CD1c-positive myeloid dendritic cell (primary cell): ENCODE data around the gene GREB1L.
"Not testable (repeated sequence)": the region's sequence is repeated elsewhere in the genome, so short reads cannot be mapped to it uniquely, and the experiment has no call there.

ENCODE experiments used
- DNase-seq: peaks from one replicate; pipeline ENCODE4 v3.0.0-alpha.2; 2016; ENCODE audit errors: extremely low spot score

GREB1L gene

GRCh38 chr18:21242141-21242779 is at the start of gene GREB1L:
Gene GREB1L (plus strand): TSS chr18:21242232. CDS start chr18:21383519, 141,287 bp downstream.
- no peak for DNase-seq

GRCh38 chr18:21192308-21192624 is 49.8 kb upstream of the GREB1L start:
- no peak for DNase-seq

- DNase-seq = peak; percentile 58
Measured at GRCh38 chr18:21194871-21195771, 46.9 kb upstream of the GREB1L start.

GRCh38 chr18:21196426-21196825 is 45.6 kb upstream of the GREB1L start:
- no peak for DNase-seq

GRCh38 chr18:21203126-21203525 is 38.9 kb upstream of the GREB1L start:
- DNase-seq = no peak

- DNase-seq = no peak
Measured at GRCh38 chr18:21203542-21204241, 38.3 kb upstream of the GREB1L start.

- no peak for DNase-seq
Measured at GRCh38 chr18:21205695-21206094, 36.3 kb upstream of the GREB1L start.

- no peak for DNase-seq
Measured at GRCh38 chr18:21210278-21210677, 31.8 kb upstream of the GREB1L start.

- no peak for DNase-seq
Measured at GRCh38 chr18:21210784-21211183, 31.2 kb upstream of the GREB1L start.

GRCh38 chr18:21214409-21214808 is 27.6 kb upstream of the GREB1L start:
- not testable (repeated sequence) for DNase-seq

- no peak for DNase-seq
Measured at GRCh38 chr18:21215490-21215889, 26.5 kb upstream of the GREB1L start.

- no peak for DNase-seq
Measured at GRCh38 chr18:21218862-21219261, 23.2 kb upstream of the GREB1L start.

GRCh38 chr18:21230436-21230835 is 11.6 kb upstream of the GREB1L start:
- no peak for DNase-seq

- no peak for DNase-seq
Measured at GRCh38 chr18:21241301-21242048, 557 bp upstream of the GREB1L start.

- DNase-seq = no peak
Measured at GRCh38 chr18:21242780-21243401, 859 bp downstream of the GREB1L start.

- DNase-seq = no peak
Measured at GRCh38 chr18:21254576-21254975, 12.5 kb downstream of the GREB1L start.

GRCh38 chr18:21255211-21255610 is 13.2 kb downstream of the GREB1L start:
- no peak for DNase-seq

GRCh38 chr18:21257386-21257785 is 15.4 kb downstream of the GREB1L start:
- DNase-seq = no peak

GRCh38 chr18:21260621-21261020 is 18.6 kb downstream of the GREB1L start:
- no peak for DNase-seq

- no peak for DNase-seq
Measured at GRCh38 chr18:21261352-21261751, 19.3 kb downstream of the GREB1L start.

GRCh38 chr18:21262244-21262643 is 20.2 kb downstream of the GREB1L start:
- no peak for DNase-seq
